Esophagus squamous epithelium (tissue), 5 donors: Measurements from ENCODE around the gene TMEM164. TPM values are rescaled to one million over a fixed set of nuclear protein-coding genes. Genes with fewer than 3 reads are reported as not detected.

Experiments used
- DNase-seq: peaks from one replicate; lab custom pipeline; 2025; lab: John Stamatoyannopoulos, UW
- H3K27ac ChIP-seq, 4 donors: fragments of 200-600 bp; sonication (generic); one replicate each; pipeline ENCODE4 v1.5.1; 2016 to 2019; ENCODE audit warnings: mild to moderate bottlenecking in 1 of 4
- H3K27me3 ChIP-seq, 4 donors: fragments of 200-600 bp; sonication (generic); 1 replicate in 3 of 4; 2 replicates in 1 of 4; pipeline versions ENCODE4 v1.5.1 to v1.6.0; 2017 to 2021; ENCODE audit warnings: antibody characterized with exemption in 1 of 4
- H3K36me3 ChIP-seq, 3 donors: fragments of 200-600 bp; sonication (generic); one replicate each; pipeline ENCODE4 v1.5.1; 2016 to 2019
- H3K4me1 ChIP-seq, 3 donors: fragments of 200-600 bp; sonication (generic); one replicate each; pipeline ENCODE4 v1.5.1; 2017 to 2019
- H3K4me3 ChIP-seq, 4 donors: fragments of 200-600 bp; sonication (generic); 1 replicate in 3 of 4; 2 replicates in 1 of 4; pipeline ENCODE4 v1.5.1; 2016 to 2019; ENCODE audit warnings: mild to moderate bottlenecking in 2 of 4, moderate library complexity in 1 of 4
- H3K9me3 ChIP-seq, 3 donors: fragments of 200-600 bp; sonication (generic); one replicate each; pipeline ENCODE4 v1.5.1; 2016 to 2019
- POLR2A ChIP-seq, 4 donors: fragments of 450-650 bp; IDR thresholded peaks; one replicate each; pipeline ENCODE4 v1.6.1; 2017; ENCODE audit warnings: antibody characterized with exemption in 4 of 4, mild to moderate bottlenecking in 4 of 4, moderate library complexity in 3 of 4
- WGBS, 2 donors: methylation state at CpG; one replicate each; pipeline ENCODE4 v1.1.5; 2018; 5-methylcytosine and 5-hydroxymethylcytosine counted together
- intact Hi-C: fragments of 100-400 bp; cut with DNase I; formaldehyde crosslinking; loops from one replicate; pipeline ENCODE4 v1.15.0; 2022
- total RNA-seq, 4 donors: library from RNA; depleted of rRNA; stranded (reverse); fragments of >200 nt; gene quantifications; one replicate each; pipeline ENCODE4 v1.1.0, GENCODE V29; 2016
- TF ChIP-seq, protein P1 (sequence below), 6 experiments: fragments of 450-650 bp in 4 of 6; fragments of 200-600 bp in 2 of 6; sonication (generic) in 2 of 6; IDR thresholded peaks; one replicate each; pipeline ENCODE4 v1.5.1; 2016 to 2019; ENCODE audit warnings: antibody characterized with exemption in 6 of 6, mild to moderate bottlenecking in 4 of 6, moderate library complexity in 4 of 6
- donor health status: DM: yes; HTN: yes; CAD: no.

Gene TMEM164
- total RNA-seq, 4 donors from 2014 or later = 18.5 to 27.3 (median 23.6) TPM

DNA sequence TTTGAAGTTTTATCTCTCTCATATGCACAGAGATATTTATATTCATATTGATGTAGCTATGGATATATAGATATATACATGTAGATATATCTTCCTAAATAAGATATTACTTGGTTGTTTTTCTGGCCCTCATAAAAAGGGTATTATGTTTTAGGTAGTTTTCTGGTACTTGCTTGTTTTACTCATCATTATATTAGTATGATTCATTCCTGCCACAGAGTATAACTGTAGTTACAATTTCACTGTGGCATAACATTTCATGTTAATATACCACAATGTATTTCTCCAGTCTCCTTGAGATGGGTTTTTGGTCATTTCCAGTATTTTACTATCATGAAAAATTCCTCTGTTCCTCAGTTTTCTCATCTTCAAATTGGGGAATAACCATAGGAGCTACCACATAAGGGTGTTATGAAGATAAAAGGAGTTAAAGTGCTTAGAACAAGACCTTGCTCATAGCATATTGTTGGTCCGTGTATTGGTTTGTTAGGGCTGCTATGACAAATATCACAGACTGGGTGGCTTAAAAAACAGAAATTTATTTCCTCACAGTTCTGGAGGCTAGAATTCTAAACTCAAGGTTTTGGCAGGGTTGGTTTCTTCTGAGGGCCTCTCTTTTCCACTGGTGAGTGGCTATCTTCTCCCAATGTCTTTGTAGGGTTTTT is 129.7 kb downstream of the TMEM164 start:
- 75 to 78% methylated on average over 1 of the region's 1 CpG for WGBS, 2 donors
- DNase-seq = no peak
- no peak for TF ChIP-seq POLR2A (IDR thresholded peaks at IDR 0.05)
- TF ChIP-seq, protein P1, sequence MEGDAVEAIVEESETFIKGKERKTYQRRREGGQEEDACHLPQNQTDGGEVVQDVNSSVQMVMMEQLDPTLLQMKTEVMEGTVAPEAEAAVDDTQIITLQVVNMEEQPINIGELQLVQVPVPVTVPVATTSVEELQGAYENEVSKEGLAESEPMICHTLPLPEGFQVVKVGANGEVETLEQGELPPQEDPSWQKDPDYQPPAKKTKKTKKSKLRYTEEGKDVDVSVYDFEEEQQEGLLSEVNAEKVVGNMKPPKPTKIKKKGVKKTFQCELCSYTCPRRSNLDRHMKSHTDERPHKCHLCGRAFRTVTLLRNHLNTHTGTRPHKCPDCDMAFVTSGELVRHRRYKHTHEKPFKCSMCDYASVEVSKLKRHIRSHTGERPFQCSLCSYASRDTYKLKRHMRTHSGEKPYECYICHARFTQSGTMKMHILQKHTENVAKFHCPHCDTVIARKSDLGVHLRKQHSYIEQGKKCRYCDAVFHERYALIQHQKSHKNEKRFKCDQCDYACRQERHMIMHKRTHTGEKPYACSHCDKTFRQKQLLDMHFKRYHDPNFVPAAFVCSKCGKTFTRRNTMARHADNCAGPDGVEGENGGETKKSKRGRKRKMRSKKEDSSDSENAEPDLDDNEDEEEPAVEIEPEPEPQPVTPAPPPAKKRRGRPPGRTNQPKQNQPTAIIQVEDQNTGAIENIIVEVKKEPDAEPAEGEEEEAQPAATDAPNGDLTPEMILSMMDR (IDR thresholded peaks at IDR 0.05) = no peak
- intact Hi-C loops = no loop called here
- Histone ChIP-seq H3K36me3 (no peaks in the 10 kb centered on the region), H3K27ac (no peak overlapping the region), H3K4me3 (no peak overlapping the region), H3K4me1 (no peaks in the 10 kb centered on the region), H3K27me3 (no peaks in the 10 kb centered on the region), H3K9me3 (no peaks in the 10 kb centered on the region)

- intact Hi-C loops = no loop called here
- DNase-seq = no peak
- Histone ChIP-seq H3K27me3 (no peaks in the 10 kb centered on the region), H3K4me3 (no peak overlapping the region), H3K36me3 (no peaks in the 10 kb centered on the region), H3K9me3 (no peaks in the 10 kb centered on the region), H3K4me1 (no peaks in the 10 kb centered on the region), H3K27ac (no peak overlapping the region)
- 53 to 75% methylated on average over 2 of the region's 5 CpGs for WGBS, 2 donors
- no peak for TF ChIP-seq POLR2A (IDR thresholded peaks at IDR 0.05)
- TF ChIP-seq, protein P1 (IDR thresholded peaks at IDR 0.05) = no peak
These were observed 130.9 kb downstream of the TMEM164 start for GRCh38 chrX:110133735-110134370.

GRCh38 chrX:110135618-110136017 is 132.7 kb downstream of the TMEM164 start:
- DNase-seq = no peak
- TF ChIP-seq, protein P1 (IDR thresholded peaks at IDR 0.05) = no peak
- TF ChIP-seq POLR2A (IDR thresholded peaks at IDR 0.05) = no peak
- H3K27me3 ChIP-seq = no peaks in the 10 kb centered on the region
- H3K4me3 ChIP-seq = no peak overlapping the region
- H3K36me3 ChIP-seq = no peaks in the 10 kb centered on the region
- intact Hi-C loops = no loop called here
- 66 to 73% methylated on average over 1 of the region's 1 CpG for WGBS, 2 donors
- H3K9me3 ChIP-seq = no peaks in the 10 kb centered on the region
- H3K27ac ChIP-seq = no peak overlapping the region
- H3K4me1 ChIP-seq = no peaks in the 10 kb centered on the region

- no peaks in the 10 kb centered on the region for H3K36me3 ChIP-seq
- TF ChIP-seq, protein P1 (IDR thresholded peaks at IDR 0.05) = no peak
- TF ChIP-seq POLR2A (IDR thresholded peaks at IDR 0.05) = no peak
- WGBS, 2 donors = 45 to 92% methylated on average over 3 to 4 of the region's 4 CpGs
- no peaks in the 10 kb centered on the region for H3K4me1 ChIP-seq
- DNase-seq = no peak
- no peak overlapping the region for H3K27ac ChIP-seq
- no peak overlapping the region for H3K4me3 ChIP-seq
- intact Hi-C loops = no loop called here
- H3K9me3 ChIP-seq = no peaks in the 10 kb centered on the region
- H3K27me3 ChIP-seq = no peaks in the 10 kb centered on the region
These were observed 133.2 kb downstream of the TMEM164 start for GRCh38 chrX:110136136-110136535.

- DNase-seq = no peak
- WGBS, 2 donors = 81 to 91% methylated on average over 3 of the region's 3 CpGs
- intact Hi-C loops = no loop called here
- no peaks in the 10 kb centered on the region for H3K27me3 ChIP-seq
- peaks cover 4 to 20% (median 7%) of the 10 kb centered on the region in 3 donors for H3K4me1 ChIP-seq
- H3K4me3 ChIP-seq = no peak overlapping the region
- no peaks in the 10 kb centered on the region for H3K36me3 ChIP-seq
- no peak overlapping the region for H3K27ac ChIP-seq
- no peaks in the 10 kb centered on the region for H3K9me3 ChIP-seq
- TF ChIP-seq, protein P1 (IDR thresholded peaks at IDR 0.05) = no peak
- no peak for TF ChIP-seq POLR2A (IDR thresholded peaks at IDR 0.05)
These were observed 135.6 kb downstream of the TMEM164 start for GRCh38 chrX:110138557-110138956.
